HG03039 (cell line): ENCODE results near the gene NLRP9.
"Not testable (repeated sequence)": the region's sequence is repeated elsewhere in the genome, so short reads cannot be mapped to it uniquely, and the experiment has no call there.

Source experiments
- ATAC-seq: cut with Tn5 transposase; IDR thresholded peaks from one replicate; pipeline ENCODE4 v1.9.1; 2021; ENCODE audit warnings: mild to moderate bottlenecking, moderate library complexity; ENCODE audit not compliant: unreplicated experiment

NLRP9 gene

GRCh38 chr19:55738302-55738701 is at the start of gene NLRP9:
Gene NLRP9 (minus strand): TSS chr19:55738402. CDS start chr19:55738374, 28 bp downstream.
- ATAC-seq, result no peak

DNA sequence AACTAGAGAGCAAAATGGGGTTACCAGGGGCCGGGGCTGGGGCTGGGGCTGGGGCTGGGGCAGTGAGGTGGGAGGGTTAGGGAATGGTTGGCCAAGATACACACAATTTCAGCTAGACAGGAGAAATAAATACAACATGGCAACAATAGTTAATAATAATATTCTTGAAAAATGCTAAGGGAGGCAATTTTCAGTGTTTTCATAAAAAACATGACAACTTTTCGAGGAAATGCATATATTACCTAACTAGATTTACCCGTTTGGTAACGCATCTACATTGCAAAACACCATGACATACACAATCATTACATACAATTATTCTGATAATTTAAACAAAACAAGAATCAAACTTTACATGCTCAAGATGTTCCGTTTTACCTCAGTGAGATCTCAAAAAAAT is 42.9 kb upstream of the NLRP9 start:
- ATAC-seq, result no peak

DNA sequence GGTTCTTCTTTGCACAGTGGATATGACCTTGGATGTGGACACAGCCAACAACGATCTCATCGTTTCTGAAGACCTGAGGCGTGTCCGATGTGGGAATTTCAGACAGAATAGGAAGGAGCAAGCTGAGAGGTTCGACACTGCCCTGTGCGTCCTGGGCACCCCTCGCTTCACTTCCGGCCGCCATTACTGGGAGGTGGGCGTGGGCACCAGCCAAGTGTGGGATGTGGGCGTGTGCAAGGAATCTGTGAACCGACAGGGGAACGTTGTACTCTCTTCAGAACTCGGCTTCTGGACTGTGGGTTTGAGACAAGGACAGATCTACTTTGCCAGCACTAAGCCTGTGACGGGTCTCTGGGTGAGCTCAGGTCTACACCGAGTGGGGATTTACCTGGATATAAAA is 40.1 kb upstream of the NLRP9 start:
- no peak for ATAC-seq

- no peak for ATAC-seq
Measured at GRCh38 chr19:55777528-55777927, 39.3 kb upstream of the NLRP9 start.

- ATAC-seq, result not testable (repeated sequence)
Measured at GRCh38 chr19:55769632-55770031, 31.4 kb upstream of the NLRP9 start.

- not testable (repeated sequence) for ATAC-seq
Measured at GRCh38 chr19:55768818-55769217, 30.6 kb upstream of the NLRP9 start, which contains the start of gene RFPL4AL1. Gene RFPL4AL1 (plus strand): TSS chr19:55769118. CDS start chr19:55771805, 2,687 bp downstream.

DNA sequence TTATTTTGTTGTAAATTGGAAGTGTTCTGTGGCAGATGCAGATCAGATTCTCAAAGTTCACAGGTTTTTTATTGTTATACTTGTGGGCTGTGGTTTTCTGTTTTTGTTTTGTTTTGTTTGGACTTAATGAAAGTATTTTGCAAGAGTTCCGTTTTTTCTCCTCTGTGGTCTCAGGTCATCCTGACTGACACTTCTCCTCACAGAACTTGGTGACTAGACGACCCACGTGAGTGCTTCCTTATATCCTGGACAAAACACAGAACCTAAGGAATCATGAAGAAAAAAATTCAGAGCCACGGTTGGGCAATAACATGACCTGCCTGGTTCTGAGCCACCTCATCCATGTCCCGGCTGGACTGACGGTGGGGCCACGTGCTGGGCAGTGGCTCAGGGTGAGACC is 28.3 kb upstream of the NLRP9 start:
- no peak for ATAC-seq

DNA sequence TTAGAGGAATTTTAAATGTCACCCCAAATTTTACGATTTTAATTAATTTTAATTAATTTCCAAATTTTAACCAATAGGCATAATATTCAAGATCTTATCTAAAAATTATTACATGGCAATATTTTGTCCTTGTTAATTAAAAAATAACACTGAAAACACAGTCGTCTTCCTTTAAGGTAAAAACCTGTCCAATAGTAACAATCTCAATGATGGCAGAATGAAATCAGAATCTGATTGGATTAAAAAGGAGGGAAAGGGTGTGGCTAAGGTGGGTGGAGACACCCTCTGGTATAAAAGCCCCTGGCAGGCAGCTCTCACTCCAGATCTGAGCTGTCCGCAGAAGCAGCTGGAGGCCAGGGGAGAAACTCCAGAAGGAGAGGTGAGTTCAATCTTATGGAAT is 20.6 kb upstream of the NLRP9 start, which contains the start of gene RFPL4A:
Gene RFPL4A, plus strand, starts transcription at position 301 of the 400 bp plus-strand sequence. CDS start 2,704 bp downstream, outside the sequence.
- ATAC-seq, result not testable (repeated sequence)

- not testable (repeated sequence) for ATAC-seq
Measured at GRCh38 chr19:55756808-55757207, 18.6 kb upstream of the NLRP9 start.

- no peak for ATAC-seq
Measured at GRCh38 chr19:55753401-55753800, 15.2 kb upstream of the NLRP9 start.

DNA sequence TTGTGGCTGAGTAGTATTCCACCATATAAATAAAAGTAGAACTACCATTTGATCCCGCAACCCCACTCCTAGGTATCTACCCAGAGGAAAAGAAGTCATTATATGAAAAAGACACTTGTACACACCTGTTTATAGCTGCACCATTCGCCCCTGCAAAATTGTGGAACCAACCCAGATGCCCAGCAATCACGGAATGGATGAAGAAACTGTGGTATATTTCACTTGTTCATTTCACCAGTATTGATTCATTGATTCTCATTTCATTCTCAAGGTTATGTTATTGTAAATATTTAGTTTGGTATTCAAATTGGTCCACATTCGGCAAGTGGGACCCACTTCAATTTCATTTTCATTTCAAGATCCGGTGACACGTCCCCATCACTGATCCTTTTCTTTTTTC is 12.5 kb upstream of the NLRP9 start:
- ATAC-seq, result no peak

GRCh38 chr19:55730378-55730777 is 7.8 kb downstream of the NLRP9 start:
- ATAC-seq, result not testable (repeated sequence)

DNA sequence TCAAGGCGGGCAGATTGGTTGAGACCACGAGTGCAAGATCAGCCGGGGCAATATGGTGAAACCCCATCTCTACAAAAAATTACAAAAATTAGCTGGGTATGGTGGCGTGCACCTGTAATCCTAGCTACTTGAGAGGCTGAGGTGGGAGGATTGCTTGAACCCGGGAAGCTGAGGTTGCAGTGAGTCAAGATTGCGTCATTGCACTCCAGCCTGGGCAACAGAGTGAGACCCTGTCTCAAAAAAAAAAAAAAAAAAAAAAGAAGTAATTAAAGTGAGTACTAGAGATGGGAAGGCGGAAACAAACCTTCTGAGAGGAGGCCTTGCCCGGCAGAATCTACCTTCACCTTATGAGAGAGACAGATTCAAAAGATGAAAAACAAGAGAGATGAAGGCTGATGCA is 14.7 kb downstream of the NLRP9 start:
- ATAC-seq, result no peak

DNA sequence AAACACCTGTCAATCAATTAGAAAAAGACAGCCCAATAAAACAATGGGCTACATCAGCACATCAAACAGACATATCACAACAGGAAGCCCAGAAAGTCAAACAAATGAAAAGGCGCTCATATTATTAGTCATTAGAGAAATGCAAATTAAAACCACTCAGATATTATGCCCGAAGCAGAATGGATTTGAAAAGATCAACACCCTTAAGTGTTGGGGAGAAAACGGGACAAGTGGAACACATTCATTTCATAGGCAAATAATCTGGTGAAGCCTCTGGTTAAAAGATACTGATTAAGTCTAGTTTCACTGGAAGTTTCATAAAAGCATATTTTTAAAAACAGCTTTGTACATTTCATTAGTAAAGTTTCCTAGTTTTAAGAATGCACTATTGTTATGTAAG is 17.4 kb downstream of the NLRP9 start:
- ATAC-seq, result no peak

DNA sequence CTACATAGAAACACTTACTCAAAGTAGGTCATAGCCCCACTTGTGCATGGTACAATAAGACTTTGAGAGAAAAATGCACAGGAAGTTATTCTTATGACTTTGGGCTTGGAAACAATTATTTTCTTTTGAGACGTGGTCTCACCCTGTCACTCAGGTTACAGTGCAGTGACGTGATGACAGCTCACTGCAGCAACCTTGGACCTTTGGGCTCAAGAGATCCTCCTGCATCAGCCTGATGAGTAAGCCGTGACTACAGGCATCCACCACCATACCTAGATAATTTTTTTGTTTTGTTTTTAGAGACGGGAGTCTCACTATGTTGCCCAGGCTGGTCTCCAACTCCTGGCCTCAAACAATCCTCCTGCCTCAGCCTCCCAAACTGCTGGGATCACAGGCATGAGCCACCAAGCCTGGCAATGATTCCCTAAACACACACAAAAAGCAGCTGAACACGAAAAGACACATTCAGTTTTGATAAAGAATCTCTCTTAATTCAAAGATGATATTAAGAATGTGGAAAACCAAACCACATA is 17.9 kb downstream of the NLRP9 start:
- no peak for ATAC-seq

DNA sequence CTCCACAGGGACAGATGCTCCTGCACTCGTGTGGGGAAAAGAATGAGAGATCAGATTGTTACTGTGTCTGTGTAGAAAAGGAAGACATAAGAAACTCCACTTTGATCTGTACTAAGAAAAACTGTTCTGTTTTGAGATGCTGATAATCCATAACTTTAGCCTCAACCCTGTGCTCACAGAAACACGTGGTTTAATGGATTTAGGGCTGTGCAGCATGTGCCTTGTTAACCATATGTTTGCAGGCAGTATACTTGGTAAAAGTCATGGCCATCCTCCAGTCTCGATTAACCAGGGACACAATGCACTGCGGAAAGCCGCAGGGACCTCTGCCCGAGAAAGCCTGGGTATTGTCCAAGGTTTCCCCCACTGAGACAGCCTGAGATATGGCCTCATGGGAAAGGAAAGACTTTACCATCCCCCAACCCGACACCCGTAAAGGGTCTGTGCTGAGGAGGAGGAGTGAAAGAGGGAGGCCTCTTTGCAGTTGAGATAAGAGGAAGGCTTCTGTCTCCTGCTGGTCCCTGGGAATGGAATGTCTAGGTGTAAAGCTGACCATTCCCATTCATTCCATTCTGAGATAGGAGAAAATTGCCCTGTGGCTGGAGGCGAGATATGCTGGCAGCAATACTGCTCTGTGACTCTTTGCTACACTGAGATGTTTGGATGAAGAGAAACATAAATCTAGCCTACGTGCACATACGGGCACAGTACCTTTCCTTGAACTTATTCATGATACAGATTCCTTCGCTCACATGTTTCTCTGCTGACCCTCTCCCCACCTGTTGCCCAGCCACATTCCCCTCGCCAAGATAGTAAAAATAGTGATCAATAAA is 20.1 kb downstream of the NLRP9 start:
- not testable (repeated sequence) for ATAC-seq

GRCh38 chr19:55717251-55717650 is 21.0 kb downstream of the NLRP9 start:
- ATAC-seq, result no peak

- ATAC-seq, result no peak
Measured at GRCh38 chr19:55716531-55716930, 21.7 kb downstream of the NLRP9 start.

GRCh38 chr19:55712804-55713631 is 25.2 kb downstream of the NLRP9 start:
- no peak for ATAC-seq

GRCh38 chr19:55711719-55712118 is 26.5 kb downstream of the NLRP9 start:
- ATAC-seq, result no peak

- no peak for ATAC-seq
Measured at GRCh38 chr19:55705972-55706371, 32.2 kb downstream of the NLRP9 start.
